Panc1 (cell line): ENCODE results near the gene IFI44.

ENCODE experiments used
- TCF7L2 ChIP-seq: IDR thresholded peaks from 2 replicates; pipeline ENCODE4 v1.6.1; 2011; ENCODE audit warnings: mild to moderate bottlenecking, low read depth, low read length, inconsistent platforms
- TF ChIP-seq, protein P1 (sequence below): fragments of 450-650 bp; IDR thresholded peaks from 2 replicates; pipeline ENCODE4 v1.5.1; 2017; ENCODE audit warnings: mild to moderate bottlenecking

DNA sequence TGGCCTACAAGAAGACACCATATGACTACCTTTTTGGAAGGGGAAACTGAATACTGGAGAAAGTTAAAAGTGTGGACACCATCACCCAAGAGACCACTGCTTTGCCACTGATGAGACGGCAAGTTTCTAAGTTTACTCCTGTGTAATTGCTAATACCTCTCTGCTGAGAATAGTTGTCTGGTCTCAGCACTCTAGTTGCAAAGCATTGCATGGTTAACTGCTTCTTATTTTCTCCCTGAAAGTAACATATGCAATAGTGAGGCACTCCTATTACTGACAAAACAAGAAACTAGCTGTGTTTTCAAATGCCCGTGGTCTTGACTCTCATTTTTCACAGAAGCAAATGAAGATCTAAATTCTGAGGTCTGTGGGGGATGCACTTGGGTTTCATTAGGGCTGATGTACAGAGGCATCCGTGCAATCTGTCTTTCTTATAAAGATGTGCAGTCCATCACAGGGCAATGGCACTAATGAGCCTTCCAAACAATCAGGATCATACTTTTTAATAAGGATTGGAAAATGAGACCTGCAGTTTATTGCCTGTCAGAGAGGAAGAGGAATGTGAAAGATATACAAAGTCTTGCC, 62.9 kb downstream of the IFI44 start:
- TF ChIP-seq, protein P1, sequence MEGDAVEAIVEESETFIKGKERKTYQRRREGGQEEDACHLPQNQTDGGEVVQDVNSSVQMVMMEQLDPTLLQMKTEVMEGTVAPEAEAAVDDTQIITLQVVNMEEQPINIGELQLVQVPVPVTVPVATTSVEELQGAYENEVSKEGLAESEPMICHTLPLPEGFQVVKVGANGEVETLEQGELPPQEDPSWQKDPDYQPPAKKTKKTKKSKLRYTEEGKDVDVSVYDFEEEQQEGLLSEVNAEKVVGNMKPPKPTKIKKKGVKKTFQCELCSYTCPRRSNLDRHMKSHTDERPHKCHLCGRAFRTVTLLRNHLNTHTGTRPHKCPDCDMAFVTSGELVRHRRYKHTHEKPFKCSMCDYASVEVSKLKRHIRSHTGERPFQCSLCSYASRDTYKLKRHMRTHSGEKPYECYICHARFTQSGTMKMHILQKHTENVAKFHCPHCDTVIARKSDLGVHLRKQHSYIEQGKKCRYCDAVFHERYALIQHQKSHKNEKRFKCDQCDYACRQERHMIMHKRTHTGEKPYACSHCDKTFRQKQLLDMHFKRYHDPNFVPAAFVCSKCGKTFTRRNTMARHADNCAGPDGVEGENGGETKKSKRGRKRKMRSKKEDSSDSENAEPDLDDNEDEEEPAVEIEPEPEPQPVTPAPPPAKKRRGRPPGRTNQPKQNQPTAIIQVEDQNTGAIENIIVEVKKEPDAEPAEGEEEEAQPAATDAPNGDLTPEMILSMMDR, result no peak
- no peak for TF ChIP-seq TCF7L2
